SK-N-SH (cell line): Measurements from ENCODE around the gene GALNS.

ENCODE experiments used
- CTCF ChIP-seq: fragments of 200-600 bp; sonication (generic); IDR thresholded peaks from 2 replicates; pipeline ENCODE4 v1.6.1; 2017; ENCODE audit warnings: antibody characterized with exemption, mild to moderate bottlenecking, moderate library complexity
- EP300 ChIP-seq, 2 experiments: IDR thresholded peaks; 2 replicates each; pipeline versions ENCODE4 v1.4.0 to v1.6.1; 2012; ENCODE audit warnings: borderline replicate concordance in 1 of 2, low read depth in 1 of 2, low read length in 1 of 2
- TEAD4 ChIP-seq: IDR thresholded peaks from 2 replicates; pipeline ENCODE4 v1.4.0; 2012; ENCODE audit warnings: mild to moderate bottlenecking, borderline replicate concordance; ENCODE audit not compliant: insufficient read depth
- USF2 ChIP-seq: fragments of 150-350 bp; IDR thresholded peaks from 2 replicates; pipeline ENCODE4 v1.6.1; 2017; ENCODE audit warnings: antibody characterized with exemption, low read length, low read depth, borderline replicate concordance
- TF ChIP-seq, protein P1 (sequence below): IDR thresholded peaks from 2 replicates; pipeline ENCODE4; 2012

- TF ChIP-seq CTCF (no peak), TEAD4 (no peak), EP300 (IDR thresholded peaks at IDR 0.05; ENCODE audit: borderline replicate concordance in 1 of 2, low read depth in 1 of 2, low read length in 1 of 2) (no peak), USF2 (no peak)
- TF ChIP-seq, protein P1, sequence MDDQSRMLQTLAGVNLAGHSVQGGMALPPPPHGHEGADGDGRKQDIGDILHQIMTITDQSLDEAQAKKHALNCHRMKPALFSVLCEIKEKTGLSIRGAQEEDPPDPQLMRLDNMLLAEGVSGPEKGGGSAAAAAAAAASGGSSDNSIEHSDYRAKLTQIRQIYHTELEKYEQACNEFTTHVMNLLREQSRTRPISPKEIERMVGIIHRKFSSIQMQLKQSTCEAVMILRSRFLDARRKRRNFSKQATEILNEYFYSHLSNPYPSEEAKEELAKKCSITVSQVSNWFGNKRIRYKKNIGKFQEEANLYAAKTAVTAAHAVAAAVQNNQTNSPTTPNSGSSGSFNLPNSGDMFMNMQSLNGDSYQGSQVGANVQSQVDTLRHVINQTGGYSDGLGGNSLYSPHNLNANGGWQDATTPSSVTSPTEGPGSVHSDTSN = no peak
Measured at GRCh38 chr16:88888057-88888456, 31.3 kb upstream of the GALNS start.
